Osteoblast (primary cell): Measurements from ENCODE around the gene TNFAIP2. TPM values are rescaled to one million over a fixed set of nuclear protein-coding genes. Genes with fewer than 3 reads are reported as not detected.
A peak's percentile ranks its signal among the peaks of the same experiment; 100 is the strongest.

Source experiments
- DNase-seq: peaks from one replicate; pipeline ENCODE4 v3.0.0; 2011; ENCODE audit warnings: low spot score, mixed read lengths; ENCODE audit not compliant: insufficient read length; ENCODE audit errors: missing footprints
- H2AFZ ChIP-seq: 2 replicates; pipeline ENCODE4 v1.6.0; 2011; ENCODE audit warnings: mild to moderate bottlenecking, low read length
- H3K27ac ChIP-seq: 2 replicates; pipeline ENCODE4 v1.5.1; 2011; ENCODE audit warnings: mild to moderate bottlenecking, low read depth, low read length, moderate library complexity
- H3K27me3 ChIP-seq: 2 replicates; pipeline ENCODE4 v1.6.0; 2012; ENCODE audit warnings: mild to moderate bottlenecking, control low read depth, inconsistent platforms, low read length, moderate library complexity; ENCODE audit not compliant: insufficient read depth
- H3K36me3 ChIP-seq: 2 replicates; pipeline ENCODE4 v1.5.1; 2011; ENCODE audit warnings: mild to moderate bottlenecking, low read length, control low read depth, moderate library complexity; ENCODE audit not compliant: insufficient read depth
- H3K4me1 ChIP-seq: 2 replicates; pipeline ENCODE4 v1.5.1; 2011; ENCODE audit warnings: mild to moderate bottlenecking, low read length, control low read depth, moderate library complexity; ENCODE audit not compliant: insufficient read depth
- H3K4me2 ChIP-seq: 2 replicates; pipeline ENCODE4 v1.6.0; 2011; ENCODE audit warnings: mild to moderate bottlenecking, low read length; ENCODE audit not compliant: insufficient read depth
- H3K4me3 ChIP-seq: fragments of 200-600 bp; sonication (generic); 3 replicates; pipeline ENCODE4 v1.5.1; 2012; ENCODE audit warnings: mild to moderate bottlenecking, low read length, inconsistent platforms; ENCODE audit not compliant: insufficient read depth
- H3K79me2 ChIP-seq: 2 replicates; pipeline ENCODE4 v1.6.0; 2012; ENCODE audit warnings: mild to moderate bottlenecking, low read length, control low read depth, inconsistent platforms; ENCODE audit not compliant: insufficient read depth
- H3K9me3 ChIP-seq: 2 replicates; pipeline ENCODE4 v1.5.1; 2011; ENCODE audit warnings: low read depth, low read length, control low read depth
- H4K20me1 ChIP-seq: 2 replicates; pipeline ENCODE4 v1.6.0; 2012; ENCODE audit warnings: mild to moderate bottlenecking, low read length, control low read depth; ENCODE audit not compliant: insufficient read depth
- total RNA-seq: library from RNA; depleted of rRNA; stranded (reverse); fragments of >200 nt; gene quantifications from 2 replicates; pipeline ENCODE4 v1.2.3, GENCODE V29; 2012
- TF ChIP-seq, protein P1 (sequence below): IDR thresholded peaks from 2 replicates; pipeline ENCODE4 v1.5.1; 2011; ENCODE audit warnings: mild to moderate bottlenecking, low read depth, low read length, moderate library complexity; ENCODE audit errors: extremely low read depth

Gene TNFAIP2
- total RNA-seq, 1 donor = 60.1 TPM

DNA sequence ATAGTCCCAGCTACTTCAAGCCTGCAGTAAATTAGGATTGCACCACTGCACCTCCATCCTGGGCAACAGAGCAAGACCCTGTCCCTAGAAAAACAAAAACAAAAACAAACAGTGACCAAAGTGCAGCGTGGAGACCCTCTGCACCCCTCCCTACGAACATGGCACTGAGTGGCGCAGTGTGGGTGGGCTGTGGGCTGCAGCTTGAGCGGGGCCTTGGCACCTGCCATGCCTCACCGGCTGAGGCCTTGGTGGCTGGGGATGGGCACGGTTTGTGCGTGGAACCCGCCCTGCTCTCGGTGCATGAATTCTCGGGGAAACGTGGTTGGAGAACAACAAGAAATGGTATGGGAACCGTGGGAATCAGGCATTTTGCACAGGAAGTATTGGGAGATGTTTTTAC, 60.8 kb downstream of the TNFAIP2 start:
- TF ChIP-seq, protein P1, sequence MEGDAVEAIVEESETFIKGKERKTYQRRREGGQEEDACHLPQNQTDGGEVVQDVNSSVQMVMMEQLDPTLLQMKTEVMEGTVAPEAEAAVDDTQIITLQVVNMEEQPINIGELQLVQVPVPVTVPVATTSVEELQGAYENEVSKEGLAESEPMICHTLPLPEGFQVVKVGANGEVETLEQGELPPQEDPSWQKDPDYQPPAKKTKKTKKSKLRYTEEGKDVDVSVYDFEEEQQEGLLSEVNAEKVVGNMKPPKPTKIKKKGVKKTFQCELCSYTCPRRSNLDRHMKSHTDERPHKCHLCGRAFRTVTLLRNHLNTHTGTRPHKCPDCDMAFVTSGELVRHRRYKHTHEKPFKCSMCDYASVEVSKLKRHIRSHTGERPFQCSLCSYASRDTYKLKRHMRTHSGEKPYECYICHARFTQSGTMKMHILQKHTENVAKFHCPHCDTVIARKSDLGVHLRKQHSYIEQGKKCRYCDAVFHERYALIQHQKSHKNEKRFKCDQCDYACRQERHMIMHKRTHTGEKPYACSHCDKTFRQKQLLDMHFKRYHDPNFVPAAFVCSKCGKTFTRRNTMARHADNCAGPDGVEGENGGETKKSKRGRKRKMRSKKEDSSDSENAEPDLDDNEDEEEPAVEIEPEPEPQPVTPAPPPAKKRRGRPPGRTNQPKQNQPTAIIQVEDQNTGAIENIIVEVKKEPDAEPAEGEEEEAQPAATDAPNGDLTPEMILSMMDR = no peak
- Histone ChIP-seq H3K36me3 (no peaks in the 10 kb centered on the region), H3K4me2 (no peak overlapping the region), H2AFZ (no peak overlapping the region), H3K27me3 (peaks cover 20% of the 10 kb centered on the region), H3K4me3 (no peak overlapping the region), H3K4me1 (no peaks in the 10 kb centered on the region), H3K79me2 (no peaks in the 10 kb centered on the region), H3K9me3 (no peaks in the 10 kb centered on the region), H4K20me1 (no peaks in the 10 kb centered on the region), H3K27ac (no peak overlapping the region)
- DNase-seq = no peak

DNA sequence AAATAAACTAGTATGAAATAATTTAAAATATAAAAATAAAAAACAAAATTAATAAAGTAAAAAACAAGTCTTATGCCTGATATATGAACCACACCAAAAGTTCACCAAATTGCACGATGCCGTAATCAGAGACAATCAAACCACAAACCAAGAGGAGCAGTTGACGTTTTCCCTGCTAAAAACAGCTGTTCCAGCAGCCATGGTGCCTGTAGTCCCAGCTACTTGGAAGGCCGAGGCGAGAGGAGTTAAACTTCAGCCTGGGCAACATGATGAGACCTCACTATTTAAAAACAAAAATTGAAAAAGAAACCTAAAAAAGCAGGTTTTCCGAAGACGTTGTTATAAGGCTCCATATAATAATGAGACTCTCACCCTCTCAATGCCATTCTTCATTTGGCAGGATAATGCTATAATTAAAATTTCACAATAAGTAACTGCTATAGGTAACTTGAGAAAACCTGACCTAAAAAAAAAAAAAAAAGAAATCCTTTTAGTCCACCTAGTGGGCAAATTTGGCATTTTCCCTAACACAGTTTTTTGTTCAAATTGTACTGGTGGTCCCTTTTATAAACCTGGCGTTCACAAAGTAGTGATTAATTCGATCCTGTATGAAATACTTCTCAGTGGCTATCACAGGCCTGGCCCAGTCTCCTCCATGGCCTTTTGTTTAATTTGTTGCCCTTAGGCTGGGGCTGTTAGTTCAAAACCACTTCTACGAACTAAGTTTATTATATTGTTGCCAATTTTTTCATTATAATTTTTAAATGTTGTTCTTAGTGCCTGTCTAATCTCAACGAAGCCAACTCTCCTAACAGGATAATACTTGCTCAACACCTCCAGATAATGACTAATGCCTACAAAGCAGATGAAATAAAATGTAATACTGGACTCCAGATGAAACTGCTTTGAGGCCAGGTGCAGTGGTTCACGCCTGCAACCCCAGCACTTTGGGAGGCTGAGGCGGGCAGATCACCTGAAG, 62.1 kb downstream of the TNFAIP2 start:
- H3K36me3 ChIP-seq = no peaks in the 10 kb centered on the region
- H3K4me1 ChIP-seq = no peaks in the 10 kb centered on the region
- no peaks in the 10 kb centered on the region for H3K9me3 ChIP-seq
- no peak overlapping the region for H3K4me2 ChIP-seq
- H3K27ac ChIP-seq = no peak overlapping the region
- TF ChIP-seq, protein P1 = peak; percentile 65
- no peaks in the 10 kb centered on the region for H3K79me2 ChIP-seq
- no peaks in the 10 kb centered on the region for H4K20me1 ChIP-seq
- H3K4me3 ChIP-seq = no peak overlapping the region
- peak; percentile 85 for DNase-seq
- H2AFZ ChIP-seq = peak overlapping the region; percentile 37
- peaks cover 26% of the 10 kb centered on the region for H3K27me3 ChIP-seq

DNA sequence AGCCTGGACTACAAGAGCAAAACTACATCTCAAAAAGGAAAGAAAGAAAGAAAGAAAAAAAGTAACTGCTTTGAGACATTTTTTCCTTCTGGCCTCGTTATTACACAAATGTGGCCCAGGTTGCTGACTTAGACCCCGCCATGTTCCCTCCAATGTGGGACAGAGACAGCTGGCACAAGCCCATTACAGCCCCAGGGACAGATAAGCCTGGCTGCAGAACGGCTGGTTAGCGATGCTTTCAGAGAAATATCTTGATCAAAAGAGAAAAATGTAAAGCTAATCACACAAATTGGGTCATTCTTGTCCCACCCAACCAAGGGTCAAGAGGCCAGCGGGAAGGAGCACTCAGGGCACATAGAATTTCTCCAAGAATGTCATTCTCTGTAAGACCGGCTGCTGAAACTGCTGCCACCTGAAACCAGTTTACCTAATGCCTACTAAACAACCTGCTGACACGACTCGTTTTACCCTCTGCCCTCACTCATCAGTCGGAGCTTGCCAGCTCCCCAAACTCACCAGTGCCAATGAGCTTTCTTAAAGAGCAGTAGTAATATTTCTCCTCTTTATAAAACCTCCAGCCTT, 63.1 kb downstream of the TNFAIP2 start:
- Histone ChIP-seq H4K20me1 (no peaks in the 10 kb centered on the region), H3K4me1 (no peaks in the 10 kb centered on the region), H3K79me2 (no peaks in the 10 kb centered on the region), H3K9me3 (no peaks in the 10 kb centered on the region), H3K27me3 (peaks cover 31% of the 10 kb centered on the region), H2AFZ (no peak overlapping the region), H3K4me3 (no peak overlapping the region), H3K27ac (no peak overlapping the region), H3K4me2 (no peak overlapping the region), H3K36me3 (no peaks in the 10 kb centered on the region)
- TF ChIP-seq, protein P1 = no peak
- no peak for DNase-seq

Other genes with a start within 250 kb of the TNFAIP2 start
- under 0.01 and 0.29 TPM in 2 replicates for gene AMN, start 200.8 kb upstream of the TNFAIP2 start, total RNA-seq
- 99.9 and 118 TPM in 2 replicates for gene CDC42BPB, start 65.9 kb upstream of the TNFAIP2 start, total RNA-seq
- not detected in 2 replicates for gene LBHD2, start 39.3 kb upstream of the TNFAIP2 start, total RNA-seq
- 0.29 TPM in 1 of 2 replicates, not detected in the other for gene EXOC3L4, start 28.7 kb upstream of the TNFAIP2 start, total RNA-seq
- 197 and 221 TPM in 2 replicates for gene EIF5, start 210.8 kb downstream of the TNFAIP2 start, total RNA-seq